Measurements from ENCODE around the gene SLC37A3.

- TF ChIP-seq CTCF (IDR thresholded peaks at IDR 0.05) (no peak), ZFX (IDR thresholded peaks at IDR 0.05; ENCODE audit: borderline replicate concordance) (no peak)
Observed at GRCh38 chr7:140417456-140418155, 19.3 kb upstream of the SLC37A3 start.

All from 22Rv1 (cell line).